Heart left ventricle (tissue), 13 donors: ENCODE data around the gene CBX2.

Experiments used
- CTCF ChIP-seq, 12 donors: fragments of 200-600 bp; sonication (generic) in 4 of 12; IDR thresholded peaks; one replicate each; pipeline versions ENCODE4 v1.5.0 to v1.8.0; 2018 to 2022; ENCODE audit warnings: antibody characterized with exemption in 12 of 12, mild to moderate bottlenecking in 5 of 12
- POLR2A ChIP-seq, 2 donors: fragments of 450-650 bp; IDR thresholded peaks; one replicate each; pipeline ENCODE4 v1.6.1; 2017; ENCODE audit warnings: antibody characterized with exemption in 2 of 2, mild to moderate bottlenecking in 2 of 2, moderate library complexity in 2 of 2
- donor health status: ischemic (EF 13 %, LVEDD 7.1; RV severe dilation, severe dysfunction).
- donor health status: DM: no; HTN: yes; CAD: no.
- donor health status: DM: no; HTN: no; CAD: no.
- donor health status: ischemic (EF 25% LVEDD 6.9; RV normal size, moderate dysfunction).
- donor health status: ischemic (EF 25% LVEDD 5.7; RV mildly dilated, moderate dysfunction).
- donor health status: ischemic (EF 35%, LVEDD 5.7; RV mildly dilated, moderate dysfunction).
- donor health status: nonischemic (EF 11% LVEDD 7.7; RV severe dilation, severe dysfunction).
- donor health status: DM: yes; HTN: yes; CAD: no.
- donor health status: PGD.
- donor health status: ischemic (EF 29% LVEDD 5.4; RV normal size, mild dysfunction).
- donor health status: nonischemic (EF 23%, LVEDD 6.1; RV moderate dilation, normal function).

GRCh38 chr17:79812353-79813258 lies 34.7 kb downstream of the CBX2 start:
- no peak for TF ChIP-seq CTCF (IDR thresholded peaks at IDR 0.05)
- TF ChIP-seq POLR2A (IDR thresholded peaks at IDR 0.05), result no peak
